Measurements from ENCODE around the gene NLRC5.
A peak's percentile ranks its signal among the peaks of the same experiment; 100 is the strongest.

The NLRC5 gene

GRCh38 chr16:56988948-56989945, at the start of gene NLRC5:
Gene NLRC5, plus strand, starts transcription at chr16:56989557. Its CDS starts 31,156 bp downstream, at chr16:57020713.
- Histone ChIP-seq H3K27ac (peak within 1 kb of the TSS; percentile 86 to 91), H3K4me3 (peak within 1 kb of the TSS; percentile 77)
- TF ChIP-seq CTCF (IDR thresholded peaks at IDR 0.05): no peak
- DNase-seq (ENCODE audit: low spot score): peak; percentile 89

- H3K27ac ChIP-seq: no peak overlapping the region
- no peak for DNase-seq (ENCODE audit: low spot score)
- no peak for TF ChIP-seq CTCF (IDR thresholded peaks at IDR 0.05)
- no peak overlapping the region for H3K4me3 ChIP-seq
These were observed 49.6 kb upstream of the NLRC5 start for GRCh38 chr16:56939801-56940200.

- DNase-seq (ENCODE audit: low spot score): no peak
- no peak for TF ChIP-seq CTCF (IDR thresholded peaks at IDR 0.05)
- H3K27ac ChIP-seq: peak overlapping the region in 1 of 2 donors; percentile 38
These were observed 48.3 kb upstream of the NLRC5 start for GRCh38 chr16:56941092-56941491.

GRCh38 chr16:56941856-56942331, 47.5 kb upstream of the NLRC5 start:
- no peak overlapping the region for H3K27ac ChIP-seq
- no peak overlapping the region for H3K4me3 ChIP-seq
- no peak for DNase-seq (ENCODE audit: low spot score)
- no peak for TF ChIP-seq CTCF (IDR thresholded peaks at IDR 0.05)

More at GRCh38 chr16:56941092-56941491, 48.3 kb upstream of the NLRC5 start:
- no peak overlapping the region for H3K4me3 ChIP-seq

GRCh38 chr16:56943761-56944375, 45.5 kb upstream of the NLRC5 start:
- DNase-seq (ENCODE audit: low spot score): no peak
- no peak for TF ChIP-seq CTCF (IDR thresholded peaks at IDR 0.05)
- Histone ChIP-seq H3K27ac (no peak overlapping the region), H3K4me3 (no peak overlapping the region)

GRCh38 chr16:56944954-56945839, 44.2 kb upstream of the NLRC5 start:
- H3K4me3 ChIP-seq: no peak overlapping the region
- DNase-seq (ENCODE audit: low spot score): no peak
- TF ChIP-seq CTCF (IDR thresholded peaks at IDR 0.05): no peak
- H3K27ac ChIP-seq: peak overlapping the region; percentile 27 to 60

All from coronary artery (tissue), 2 donors.